Progenitor cell of endocrine pancreas (in vitro differentiated cells): ENCODE measurements around the gene MX1. TPM values are rescaled to one million over a fixed set of nuclear protein-coding genes. Genes with fewer than 3 reads are reported as not detected.
A peak's percentile ranks its signal among the peaks of the same experiment; 100 is the strongest.

Source experiments
- DNase-seq: peaks from one replicate; pipeline ENCODE4 v3.0.0; 2021; ENCODE audit warnings: low spot score; ENCODE audit not compliant: unreplicated experiment
- H3K27ac Mint-ChIP-seq: 2 replicates; pipeline ENCODE4 v1.8.0; 2021; ENCODE audit warnings: mild to moderate bottlenecking, moderate library complexity, mixed read lengths
- H3K27me3 Mint-ChIP-seq: 2 replicates; pipeline ENCODE4 v1.8.0; 2021; ENCODE audit warnings: mixed read lengths
- H3K36me3 Mint-ChIP-seq: 2 replicates; pipeline ENCODE4 v1.8.0; 2022; ENCODE audit warnings: mixed read lengths; ENCODE audit not compliant: insufficient read depth
- H3K4me1 Mint-ChIP-seq: 2 replicates; pipeline ENCODE4 v1.8.0; 2021; ENCODE audit warnings: low read depth, mixed read lengths
- H3K4me3 Mint-ChIP-seq: 2 replicates; pipeline ENCODE4 v1.8.0; 2021; ENCODE audit warnings: low read depth, mild to moderate bottlenecking, moderate library complexity, mixed read lengths
- H3K9me3 Mint-ChIP-seq: 2 replicates; pipeline ENCODE4 v1.8.0; 2021; ENCODE audit warnings: low read depth, mixed read lengths
- CTCF ChIP-seq: fragments of 200-600 bp; sonication (generic); IDR thresholded peaks from one replicate; pipeline ENCODE4 v1.5.0; 2021; ENCODE audit warnings: antibody characterized with exemption, mild to moderate bottlenecking; ENCODE audit not compliant: unreplicated experiment
- total RNA-seq: library from RNA; stranded (reverse); gene quantifications from 2 replicates; pipeline ENCODE4 v1.2.1, GENCODE V29; 2021

The MX1 gene
- total RNA-seq, 1 donor from 2014 or later: 2.1 TPM

DNA sequence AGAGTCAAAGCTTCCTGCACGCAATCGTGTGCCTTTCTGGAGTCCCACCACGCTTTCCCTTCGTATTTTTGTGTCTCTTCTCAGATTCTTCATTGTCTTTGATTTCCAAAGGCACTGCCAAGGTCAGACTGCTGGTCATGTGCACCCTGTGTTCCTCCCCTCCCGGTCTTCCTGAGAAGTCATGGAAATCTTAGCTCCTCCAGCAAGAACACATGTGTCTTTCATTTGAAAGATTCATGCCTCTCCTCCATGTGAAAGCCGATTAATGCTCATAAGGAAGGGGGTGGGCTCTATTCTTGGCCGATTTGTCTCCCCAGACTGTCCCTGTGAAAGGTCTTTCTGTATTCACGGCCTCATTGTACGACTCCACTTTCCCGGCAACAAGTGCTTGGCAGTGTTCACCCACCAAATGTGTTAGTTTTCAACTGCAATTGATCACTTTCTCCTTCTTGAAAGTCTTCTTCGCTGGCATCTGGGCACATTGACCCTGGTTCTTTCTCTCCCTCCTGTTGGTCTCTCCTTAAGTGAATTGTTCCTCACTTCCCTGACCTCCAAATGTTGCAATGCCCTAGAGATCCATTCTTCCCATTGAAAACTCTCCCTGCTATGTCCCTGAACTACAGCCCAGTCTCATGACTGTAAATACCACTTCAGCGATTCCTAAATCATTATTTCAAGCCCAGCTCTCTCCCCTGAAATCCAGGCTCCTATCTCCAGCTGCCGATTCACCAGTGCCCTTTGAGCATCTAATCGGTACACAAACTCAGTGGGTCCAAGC lies 38.8 kb upstream of the MX1 start:
- no peaks in the 10 kb centered on the region for H3K9me3 Mint-ChIP-seq
- H3K27me3 Mint-ChIP-seq: peaks cover 17% of the 10 kb centered on the region
- H3K27ac Mint-ChIP-seq: no peak overlapping the region
- no peak for DNase-seq
- no peaks in the 10 kb centered on the region for H3K36me3 Mint-ChIP-seq
- no peak overlapping the region for H3K4me3 Mint-ChIP-seq
- TF ChIP-seq CTCF: no peak
- no peaks in the 10 kb centered on the region for H3K4me1 Mint-ChIP-seq

GRCh38 chr21:41387824-41388223 lies 38.2 kb upstream of the MX1 start:
- H3K9me3 Mint-ChIP-seq: no peaks in the 10 kb centered on the region
- H3K36me3 Mint-ChIP-seq: no peaks in the 10 kb centered on the region
- DNase-seq: no peak
- H3K27ac Mint-ChIP-seq: no peak overlapping the region
- no peak overlapping the region for H3K4me3 Mint-ChIP-seq
- peaks cover 17% of the 10 kb centered on the region for H3K27me3 Mint-ChIP-seq
- no peaks in the 10 kb centered on the region for H3K4me1 Mint-ChIP-seq
- no peak for TF ChIP-seq CTCF

GRCh38 chr21:41388259-41388658 lies 37.8 kb upstream of the MX1 start:
- H3K36me3 Mint-ChIP-seq: no peaks in the 10 kb centered on the region
- peak overlapping the region; percentile 79 for H3K27ac Mint-ChIP-seq
- no peak for DNase-seq
- H3K27me3 Mint-ChIP-seq: peaks cover 18% of the 10 kb centered on the region
- no peak overlapping the region for H3K4me3 Mint-ChIP-seq
- no peaks in the 10 kb centered on the region for H3K9me3 Mint-ChIP-seq
- no peaks in the 10 kb centered on the region for H3K4me1 Mint-ChIP-seq
- no peak for TF ChIP-seq CTCF

- no peaks in the 10 kb centered on the region for H3K36me3 Mint-ChIP-seq
- H3K4me3 Mint-ChIP-seq: no peak overlapping the region
- H3K4me1 Mint-ChIP-seq: no peaks in the 10 kb centered on the region
- TF ChIP-seq CTCF: no peak
- no peak for DNase-seq
- no peak overlapping the region for H3K27ac Mint-ChIP-seq
- H3K27me3 Mint-ChIP-seq: peaks cover 32% of the 10 kb centered on the region
- H3K9me3 Mint-ChIP-seq: no peaks in the 10 kb centered on the region
Observed at GRCh38 chr21:41390043-41390639, 35.9 kb upstream of the MX1 start.

DNA sequence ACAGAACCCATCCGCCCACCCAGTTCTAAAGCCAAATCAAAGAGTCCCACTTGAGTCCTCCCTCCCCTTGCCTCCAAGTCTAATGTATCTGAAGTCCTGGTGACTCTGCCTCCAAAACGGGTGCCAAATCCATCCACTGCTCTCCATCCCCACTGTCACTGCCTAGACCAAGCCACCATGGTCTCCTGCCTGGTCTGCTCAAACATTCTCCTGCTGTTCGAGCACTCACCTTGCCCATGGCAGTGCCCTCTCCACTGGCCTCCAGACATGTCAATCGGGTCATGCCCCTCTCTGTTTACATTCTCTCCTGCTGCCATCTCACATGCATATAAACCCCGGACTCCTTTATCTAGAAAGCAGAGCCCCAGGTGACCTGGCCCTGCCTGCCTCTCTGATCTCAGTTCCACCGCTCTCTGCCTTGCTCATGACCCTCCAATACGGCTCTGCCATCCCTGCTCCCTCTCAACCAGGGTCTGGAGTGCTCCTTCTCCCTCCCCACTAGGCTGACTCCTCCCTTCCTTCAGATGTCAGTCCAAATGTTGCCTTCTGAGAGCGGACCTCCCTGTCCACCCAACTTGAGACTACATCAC lies 32.1 kb upstream of the MX1 start:
- Mint-ChIP-seq H3K4me3 (no peak overlapping the region), H3K36me3 (no peaks in the 10 kb centered on the region), H3K9me3 (no peaks in the 10 kb centered on the region), H3K27ac (no peak overlapping the region), H3K4me1 (no peaks in the 10 kb centered on the region), H3K27me3 (peaks cover 23% of the 10 kb centered on the region)
- TF ChIP-seq CTCF: no peak
- no peak for DNase-seq
